ENCODE measurements around the gene MACROH2A1. TPM values are rescaled to one million over a fixed set of nuclear protein-coding genes. Genes with fewer than 3 reads are reported as not detected.

The MACROH2A1 gene
- total and polyA plus RNA-seq, 2 experiments from 2014 or later = 64.9 to 81.6 TPM

DNA sequence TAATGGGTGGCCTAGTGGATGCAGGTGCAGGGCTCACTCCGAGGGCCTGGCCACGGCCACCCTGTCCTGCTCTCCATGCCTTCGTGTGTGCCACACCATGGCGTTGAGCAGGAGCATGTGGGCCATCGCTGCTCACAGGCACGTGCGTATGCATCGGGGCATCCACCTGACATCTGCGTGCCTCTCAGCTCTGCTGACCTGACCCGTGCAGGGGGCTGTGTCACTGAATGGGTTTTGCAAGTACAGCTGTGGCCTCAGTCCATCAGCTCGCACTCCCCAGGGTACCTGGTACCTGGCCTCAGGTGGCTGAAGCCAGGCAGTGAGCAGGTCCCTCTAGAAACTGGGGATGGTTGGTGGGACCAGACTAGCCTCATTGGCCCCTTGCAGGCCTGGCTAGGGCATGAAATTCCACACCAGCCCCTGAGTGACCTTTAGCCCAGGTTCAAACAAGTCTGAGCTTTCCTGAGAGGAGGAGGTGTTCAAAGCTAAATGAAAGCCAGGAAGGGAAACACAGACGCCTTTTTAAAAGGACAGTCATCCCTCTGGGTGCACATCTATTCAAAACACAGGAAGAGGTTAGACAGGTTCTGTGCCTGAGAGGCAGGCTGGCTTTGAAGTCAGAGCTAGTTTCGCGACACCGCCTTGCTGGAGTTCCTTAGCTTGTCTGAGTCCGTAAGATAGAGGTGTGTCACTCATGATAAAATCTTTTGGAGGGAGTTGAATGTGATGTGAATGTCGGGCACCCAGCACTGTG is 74.0 kb downstream of the MACROH2A1 start:
- no peak for DNase-seq (ENCODE audit: low spot score)
- no peak for ATAC-seq
- Mint-ChIP-seq H3K4me1 (no peaks in the 10 kb centered on the region), H3K27ac (no peak overlapping the region), H3K9me3 (no peaks in the 10 kb centered on the region), H3K27me3 (ENCODE audit: insufficient read depth, low read depth, poor library complexity) (no peaks in the 10 kb centered on the region), H3K4me3 (no peak overlapping the region), H3K36me3 (ENCODE audit: low read depth) (no peaks in the 10 kb centered on the region)
- TF ChIP-seq NANOG (IDR thresholded peaks at IDR 0.05; ENCODE audit: borderline replicate concordance) = no peak
- TF ChIP-seq CREB1 (CRISPR knock-in tag; IDR thresholded peaks at IDR 0.05; ENCODE audit: low read depth) = no peak
- no peak for TF ChIP-seq EZH2phosphoT487 (IDR thresholded peaks at IDR 0.05; ENCODE audit: unreplicated experiment)
- no peak for TF ChIP-seq REST (IDR thresholded peaks at IDR 0.05; ENCODE audit: unreplicated experiment)
- no peak for TF ChIP-seq ETS1 (IDR thresholded peaks at IDR 0.05)
- no peak for TF ChIP-seq ZNF114 (CRISPR knock-in tag; IDR thresholded peaks at IDR 0.05)
- TF ChIP-seq, protein P1, sequence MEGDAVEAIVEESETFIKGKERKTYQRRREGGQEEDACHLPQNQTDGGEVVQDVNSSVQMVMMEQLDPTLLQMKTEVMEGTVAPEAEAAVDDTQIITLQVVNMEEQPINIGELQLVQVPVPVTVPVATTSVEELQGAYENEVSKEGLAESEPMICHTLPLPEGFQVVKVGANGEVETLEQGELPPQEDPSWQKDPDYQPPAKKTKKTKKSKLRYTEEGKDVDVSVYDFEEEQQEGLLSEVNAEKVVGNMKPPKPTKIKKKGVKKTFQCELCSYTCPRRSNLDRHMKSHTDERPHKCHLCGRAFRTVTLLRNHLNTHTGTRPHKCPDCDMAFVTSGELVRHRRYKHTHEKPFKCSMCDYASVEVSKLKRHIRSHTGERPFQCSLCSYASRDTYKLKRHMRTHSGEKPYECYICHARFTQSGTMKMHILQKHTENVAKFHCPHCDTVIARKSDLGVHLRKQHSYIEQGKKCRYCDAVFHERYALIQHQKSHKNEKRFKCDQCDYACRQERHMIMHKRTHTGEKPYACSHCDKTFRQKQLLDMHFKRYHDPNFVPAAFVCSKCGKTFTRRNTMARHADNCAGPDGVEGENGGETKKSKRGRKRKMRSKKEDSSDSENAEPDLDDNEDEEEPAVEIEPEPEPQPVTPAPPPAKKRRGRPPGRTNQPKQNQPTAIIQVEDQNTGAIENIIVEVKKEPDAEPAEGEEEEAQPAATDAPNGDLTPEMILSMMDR (conservative IDR thresholded peaks at IDR 0.05; ENCODE audit: low read depth in 2 of 2) = no peak
- TF ChIP-seq EZH2 (IDR thresholded peaks at IDR 0.05; ENCODE audit: low read depth, unreplicated experiment) = no peak
- no peak for TF ChIP-seq STAT1 (IDR thresholded peaks at IDR 0.05; ENCODE audit: unreplicated experiment)
- TF ChIP-seq ZNF331 (CRISPR knock-in tag; IDR thresholded peaks at IDR 0.05; ENCODE audit: low read depth) = no peak
- Histone ChIP-seq H3K36me3 (ENCODE audit: insufficient read depth) (no peaks in the 10 kb centered on the region), H3K27me3 (ENCODE audit: insufficient read depth) (no peaks in the 10 kb centered on the region), H3K9me2 (ENCODE audit: insufficient read depth) (no peaks in the 10 kb centered on the region), H3K27ac (ENCODE audit: low read depth) (no peak overlapping the region), H3K79me2 (replicated peaks; ENCODE audit: insufficient read depth) (no peaks in the 10 kb centered on the region), H3F3A (replicated peaks; ENCODE audit: low read depth) (no peaks in the 10 kb centered on the region), H3K4me3 (no peak overlapping the region), H4K20me1 (replicated peaks; ENCODE audit: insufficient read depth) (no peaks in the 10 kb centered on the region), H2AFZ (no peak overlapping the region), H3K4me1 (ENCODE audit: insufficient read depth) (no peaks in the 10 kb centered on the region), H3K4me2 (no peak overlapping the region)

All from GM23338 (cell line).